NCI-H748 (cell line): ENCODE data around the gene SET.
A peak's percentile ranks its signal among the peaks of the same experiment; 100 is the strongest.
"Not testable (repeated sequence)": the region's sequence is repeated elsewhere in the genome, so short reads cannot be mapped to it uniquely, and the experiment has no call there.

Experiments used
- DNase-seq: peaks from one replicate; lab custom pipeline; 2025; ENCODE audit not compliant: unreplicated experiment; lab: John Stamatoyannopoulos, UW

The SET gene

GRCh38 chr9:128685636-128686489, 3.2 kb upstream of the SET start:
- no peak for DNase-seq

- no peak for DNase-seq
Observed at GRCh38 chr9:128687453-128687852, 1.6 kb upstream of the SET start.

GRCh38 chr9:128689293-128689774, 312 bp downstream of the SET start:
- peak; percentile 77 for DNase-seq

DNA sequence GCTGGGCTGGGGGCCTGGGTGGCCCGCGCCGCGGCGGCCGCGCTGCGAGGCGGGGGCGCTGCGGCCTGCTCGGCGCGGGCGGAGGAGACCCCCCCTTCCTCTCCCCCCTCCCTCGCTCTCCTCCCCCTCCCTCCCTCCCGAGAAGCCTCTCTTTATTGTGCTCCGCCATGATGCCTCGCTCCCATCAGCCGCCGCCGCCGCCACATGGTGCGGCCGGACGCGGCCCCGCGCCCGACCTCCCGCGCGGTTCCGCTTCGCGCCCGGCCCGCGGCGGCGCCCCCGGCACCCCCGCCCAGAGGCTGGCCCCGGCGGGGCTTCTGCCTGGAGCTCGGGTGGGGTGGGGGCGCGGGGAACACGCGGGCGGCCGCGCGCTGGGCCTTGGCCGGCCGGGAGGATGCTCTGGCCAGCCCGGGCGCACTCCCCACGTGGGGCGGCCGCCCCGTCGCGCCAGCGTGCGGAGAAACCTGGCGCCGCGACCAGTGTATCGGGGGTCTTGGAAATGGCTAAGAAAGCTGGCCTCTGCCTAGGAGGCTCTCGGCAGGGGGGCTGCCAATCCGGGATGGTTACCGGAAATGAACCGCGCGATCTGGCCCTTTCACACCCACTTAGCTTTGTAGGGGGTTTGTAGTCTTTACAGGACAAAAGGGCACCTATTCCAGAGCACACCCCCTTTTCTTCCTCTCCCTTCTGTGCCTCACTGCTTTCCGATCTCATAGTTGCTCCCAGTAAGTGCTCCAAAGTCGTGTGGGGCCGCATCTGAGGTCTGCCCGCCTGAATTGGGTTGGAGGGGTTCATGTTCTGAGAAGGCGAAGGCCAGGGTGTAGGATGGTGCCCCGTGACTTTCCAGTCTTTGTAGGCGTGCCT, 1.0 kb downstream of the SET start:
- DNase-seq = peak; percentile 68

DNA sequence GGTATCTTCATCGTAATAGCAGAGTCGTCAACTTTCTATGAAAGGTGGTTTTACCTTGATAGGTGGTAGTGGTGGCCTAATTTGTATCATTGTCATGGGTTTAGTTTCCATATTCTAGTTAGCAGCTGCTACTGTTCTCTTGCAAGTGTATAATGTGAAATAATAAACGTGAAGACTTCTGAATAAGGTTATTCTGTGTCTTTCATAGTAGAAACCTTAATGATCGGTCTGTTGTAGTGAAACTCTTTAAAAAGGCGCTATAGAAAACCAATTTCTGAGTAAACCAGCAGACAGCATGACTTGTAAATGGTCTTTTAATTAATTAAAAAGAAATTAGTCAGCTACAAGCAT, 1.6 kb downstream of the SET start:
- DNase-seq = no peak

GRCh38 chr9:128693738-128694137, 4.7 kb downstream of the SET start:
- not testable (repeated sequence) for DNase-seq

- DNase-seq = no peak
Observed at GRCh38 chr9:128694344-128694743, 5.3 kb downstream of the SET start.

DNA sequence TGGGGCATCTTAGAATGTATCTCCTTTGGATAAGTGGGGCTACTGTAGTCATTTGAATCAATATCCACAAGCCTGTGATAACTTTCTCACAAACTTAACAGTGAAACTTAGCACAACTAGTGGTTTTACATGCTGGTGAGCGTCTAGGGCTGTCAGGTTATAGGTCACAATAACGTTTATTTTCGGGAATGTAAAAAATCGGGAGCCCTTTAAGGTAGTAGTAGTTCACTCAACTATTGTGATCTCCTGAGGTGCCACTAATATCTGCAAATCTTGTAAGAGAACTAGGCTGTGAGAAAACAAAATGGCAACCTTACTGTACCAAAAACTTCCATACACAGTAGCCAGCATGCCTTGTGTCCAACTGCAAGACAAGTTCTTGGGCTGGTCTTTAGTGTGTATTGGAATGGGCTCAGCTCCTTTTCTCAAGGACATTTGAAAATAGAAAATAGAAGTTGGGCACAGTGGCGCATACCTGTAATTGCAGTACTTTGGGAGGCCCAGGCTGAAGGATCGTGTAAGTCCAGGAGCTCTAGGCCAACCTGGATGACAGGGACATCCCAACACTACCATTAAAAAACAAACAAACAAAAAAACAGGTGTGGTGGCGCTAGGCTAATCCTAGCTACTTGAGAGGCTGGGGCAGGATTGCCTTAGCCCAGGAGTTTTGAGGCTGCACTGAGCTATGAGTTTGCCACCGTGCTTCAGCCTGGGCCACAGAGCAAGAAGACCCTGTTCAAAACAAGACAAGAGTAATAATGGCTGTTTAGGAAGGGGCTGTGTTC, 8.1 kb downstream of the SET start:
- DNase-seq = no peak

DNA sequence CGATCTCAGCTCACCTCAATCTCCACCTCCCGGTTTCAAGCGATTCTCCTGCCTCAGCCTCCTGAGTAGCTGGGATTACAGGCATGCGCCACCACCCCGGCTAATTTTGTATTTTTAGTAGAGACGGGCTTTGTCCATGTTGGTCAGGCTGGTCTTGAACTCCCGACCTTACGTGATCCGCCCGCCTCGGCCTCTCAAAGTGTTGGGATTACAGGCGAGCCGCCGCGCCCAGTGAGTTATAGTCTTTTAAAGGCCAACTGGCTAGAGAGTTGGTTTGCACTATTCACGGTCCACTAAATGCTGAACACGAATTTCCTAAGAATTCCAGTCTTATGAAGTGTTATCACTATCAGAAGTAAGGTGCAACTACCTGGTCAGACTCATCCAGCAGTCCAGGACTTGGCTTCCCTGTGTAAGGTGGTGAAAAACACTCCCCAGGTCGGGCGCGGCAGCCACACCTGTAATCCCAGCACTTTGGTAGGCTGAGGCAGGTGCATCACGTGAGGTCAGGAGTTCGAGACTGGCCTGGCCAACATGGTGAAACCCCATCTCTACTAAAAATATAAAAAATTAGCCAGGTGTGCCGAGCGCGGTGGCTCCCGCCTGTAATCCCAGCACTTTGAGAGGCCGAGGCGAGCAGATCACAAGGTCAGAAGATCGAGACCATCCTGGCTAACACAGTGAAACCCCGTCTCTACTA, 10.2 kb downstream of the SET start:
- not testable (repeated sequence) for DNase-seq

- no peak for DNase-seq
Observed at GRCh38 chr9:128701227-128701854, 12.3 kb downstream of the SET start.

DNA sequence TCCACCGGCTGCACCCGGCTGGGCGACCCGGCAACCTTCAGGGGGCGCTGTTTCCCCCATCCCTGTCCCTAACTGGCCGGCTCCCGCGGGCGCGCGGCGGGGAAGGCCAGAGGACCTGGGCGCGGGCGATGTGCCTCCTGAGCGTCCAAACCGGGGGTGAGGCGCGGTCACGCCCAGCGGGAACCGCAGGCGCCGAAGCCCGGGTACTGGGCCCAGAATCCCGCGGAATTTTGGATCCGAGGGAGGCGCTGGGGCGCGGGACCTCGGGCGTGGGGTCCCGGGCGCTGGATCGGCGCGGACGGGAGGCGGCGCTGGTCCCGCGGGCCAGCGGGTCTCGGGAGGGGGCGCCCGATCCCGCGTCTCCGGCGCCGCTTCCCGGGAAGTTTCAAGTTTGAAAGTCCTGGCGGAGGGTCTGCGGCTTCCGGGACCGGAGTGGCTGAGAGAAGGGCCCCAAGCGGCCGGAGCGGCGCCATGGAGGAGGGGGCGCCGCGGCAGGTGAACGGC, 13.5 kb downstream of the SET start, which contains the start of gene PKN3:
PKN3 (plus strand) TSS at position 59 of the 504 bp plus-strand sequence; CDS start at position 472, 413 bp downstream.
- peak; percentile 89 for DNase-seq

- peak; percentile 68 for DNase-seq
Observed at GRCh38 chr9:128702949-128703615, 14.1 kb downstream of the SET start.

GRCh38 chr9:128703616-128704355, 14.8 kb downstream of the SET start:
- no peak for DNase-seq

GRCh38 chr9:128704356-128704670, 15.3 kb downstream of the SET start:
- DNase-seq = no peak

- DNase-seq = no peak
Observed at GRCh38 chr9:128705051-128705965, 16.3 kb downstream of the SET start.

DNA sequence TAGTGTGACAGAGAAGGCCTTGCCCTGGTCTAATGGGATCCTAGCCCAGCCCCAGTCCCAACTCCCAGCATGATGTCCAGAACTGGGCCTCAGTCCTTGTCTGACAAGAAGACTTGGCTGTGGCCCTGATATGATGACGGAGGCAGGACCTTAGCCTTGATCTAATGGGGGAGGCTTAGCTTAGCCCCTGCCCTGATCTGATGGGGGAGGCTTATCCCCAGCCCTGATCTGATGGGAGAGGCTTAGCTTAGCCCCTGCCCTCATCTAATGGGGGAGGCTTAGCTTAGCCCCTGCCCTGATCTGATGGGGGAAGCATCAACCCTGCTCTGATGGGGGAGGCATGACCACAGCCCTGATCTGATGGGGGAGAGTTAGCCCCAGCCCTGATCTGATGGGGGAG, 17.0 kb downstream of the SET start:
- no peak for DNase-seq

GRCh38 chr9:128706671-128707381, 17.8 kb downstream of the SET start:
- no peak for DNase-seq
